OCI-LY1 (cell line): ENCODE results near the gene FAM83G.

Source experiments
- H2AFZ ChIP-seq: fragments of 200-600 bp; sonication (generic), shearing (Covaris generic); 2 replicates; pipeline ENCODE4 v1.6.0; 2014; ENCODE audit warnings: antibody characterized with exemption, mild to moderate bottlenecking, low read length
- H3F3A ChIP-seq: fragments of 200-600 bp; sonication (generic), shearing (Covaris generic); 2 replicates; pipeline ENCODE4 v1.6.0; 2014; ENCODE audit warnings: mild to moderate bottlenecking, antibody characterized with exemption, low read length, moderate library complexity; ENCODE audit not compliant: insufficient read depth
- H3K27ac ChIP-seq: fragments of 200-600 bp; sonication (generic); 2 replicates; pipeline ENCODE4 v1.5.1; 2014; ENCODE audit warnings: low read length, mixed run types, mild to moderate bottlenecking, low read depth; ENCODE audit not compliant: poor library complexity, severe bottlenecking
- H3K27me3 ChIP-seq: fragments of 200-600 bp; sonication (generic); 2 replicates; pipeline ENCODE4 v1.6.0; 2014; ENCODE audit warnings: antibody characterized with exemption, mild to moderate bottlenecking, low read length, moderate library complexity; ENCODE audit not compliant: insufficient read depth
- H3K36me3 ChIP-seq: fragments of 200-600 bp; sonication (generic); 2 replicates; pipeline ENCODE4 v1.6.1; 2014; ENCODE audit warnings: mild to moderate bottlenecking, antibody characterized with exemption, low read length, moderate library complexity, mixed read lengths; ENCODE audit not compliant: insufficient read depth
- H3K4me1 ChIP-seq: fragments of 200-600 bp; sonication (generic); 2 replicates; pipeline ENCODE4 v1.5.1; 2014; ENCODE audit warnings: mild to moderate bottlenecking, low read length, moderate library complexity; ENCODE audit not compliant: insufficient read depth, severe bottlenecking
- H3K4me2 ChIP-seq: fragments of 200-600 bp; sonication (generic), shearing (Covaris generic); 2 replicates; pipeline ENCODE4 v1.6.1; 2014; ENCODE audit warnings: low read length
- H3K4me3 ChIP-seq: fragments of 200-600 bp; sonication (generic); 2 replicates; pipeline ENCODE4 v1.5.1; 2014; ENCODE audit warnings: low read length, low read depth, mild to moderate bottlenecking, mixed read lengths; ENCODE audit not compliant: poor library complexity, severe bottlenecking
- H3K79me2 ChIP-seq: fragments of 200-600 bp; shearing (Covaris generic); 2 replicates; pipeline ENCODE4 v1.6.1; 2016; ENCODE audit warnings: mixed run types, low read length, mixed read lengths; ENCODE audit not compliant: insufficient read depth
- H3K9ac ChIP-seq: fragments of 200-600 bp; sonication (generic), shearing (Covaris generic); 2 replicates; pipeline ENCODE4 v1.6.1; 2014; ENCODE audit warnings: mild to moderate bottlenecking, low read length, mixed read lengths
- H3K9me2 ChIP-seq: fragments of 200-600 bp; sonication (generic), shearing (Covaris generic); 2 replicates; pipeline ENCODE4 v1.6.1; 2014; ENCODE audit warnings: low read depth, mild to moderate bottlenecking, low read length, mixed read lengths
- H3K9me3 ChIP-seq: fragments of 200-600 bp; shearing (Covaris generic); 2 replicates; pipeline ENCODE4 v1.6.1; 2014; ENCODE audit warnings: low read length, mixed read lengths
- H4K20me1 ChIP-seq: fragments of 200-600 bp; sonication (generic), shearing (Covaris generic); 2 replicates; pipeline ENCODE4 v1.6.0; 2016; ENCODE audit warnings: mild to moderate bottlenecking, low read length; ENCODE audit not compliant: insufficient read depth
- EZH2 ChIP-seq: fragments of 200-600 bp; sonication (generic), shearing (Covaris generic); IDR thresholded peaks from 2 replicates; pipeline ENCODE4 v1.8.0; 2017; ENCODE audit warnings: borderline replicate concordance, mixed run types, mild to moderate bottlenecking, antibody characterized with exemption, low read length, moderate library complexity, mixed read lengths
- TF ChIP-seq, protein P1 (sequence below): fragments of 200-600 bp; sonication (generic), shearing (Covaris generic); IDR thresholded peaks from 2 replicates; pipeline ENCODE4 v1.5.1; 2017; ENCODE audit warnings: mild to moderate bottlenecking, antibody characterized with exemption, low read length, moderate library complexity, mixed read lengths

The FAM83G gene

DNA sequence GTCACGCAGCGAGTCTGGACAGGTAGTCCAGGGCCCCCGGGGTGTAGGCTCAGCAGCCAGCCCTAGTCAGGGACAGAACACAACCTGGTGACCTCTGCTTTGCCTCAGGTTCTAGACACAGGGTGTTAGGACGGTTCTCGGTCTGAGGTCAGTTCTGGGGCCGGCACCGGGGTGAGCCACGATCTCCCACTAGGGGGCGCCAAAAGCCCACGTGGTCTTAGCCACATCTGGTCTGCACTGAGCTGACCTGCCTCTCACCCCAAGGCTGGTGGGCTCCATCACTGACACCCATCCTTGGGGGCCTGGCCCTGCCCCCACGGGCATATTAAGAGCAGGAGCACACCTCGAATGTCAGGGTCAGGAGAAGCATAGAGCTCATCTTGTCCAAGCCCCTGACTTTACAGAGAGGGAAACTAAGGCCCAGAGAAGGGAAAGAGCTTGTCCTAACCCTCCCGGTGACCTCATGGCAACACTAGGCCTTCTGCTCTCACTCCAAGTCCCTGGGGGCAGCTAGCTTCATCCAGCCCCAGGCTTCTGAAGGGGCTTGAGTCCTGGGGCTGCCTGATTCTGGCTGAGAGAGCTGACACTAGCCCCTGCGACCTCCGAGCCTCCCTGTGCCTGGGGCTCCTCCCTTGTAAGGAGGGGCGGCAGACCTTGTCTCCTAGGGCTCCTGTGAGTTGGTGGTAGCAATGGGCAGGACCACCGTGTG is 43.6 kb downstream of the FAM83G start:
- Histone ChIP-seq H4K20me1 (no peaks in the 10 kb centered on the region), H3K4me1 (no peaks in the 10 kb centered on the region), H3K27me3 (no peaks in the 10 kb centered on the region), H3K36me3 (no peaks in the 10 kb centered on the region), H3K9me3 (no peaks in the 10 kb centered on the region), H3K4me3 (no peak overlapping the region), H3F3A (no peaks in the 10 kb centered on the region), H3K9me2 (no peaks in the 10 kb centered on the region), H3K4me2 (no peak overlapping the region), H3K9ac (no peak overlapping the region), H3K79me2 (no peaks in the 10 kb centered on the region), H2AFZ (no peak overlapping the region), H3K27ac (no peak overlapping the region)
- no peak for TF ChIP-seq EZH2
- TF ChIP-seq, protein P1, sequence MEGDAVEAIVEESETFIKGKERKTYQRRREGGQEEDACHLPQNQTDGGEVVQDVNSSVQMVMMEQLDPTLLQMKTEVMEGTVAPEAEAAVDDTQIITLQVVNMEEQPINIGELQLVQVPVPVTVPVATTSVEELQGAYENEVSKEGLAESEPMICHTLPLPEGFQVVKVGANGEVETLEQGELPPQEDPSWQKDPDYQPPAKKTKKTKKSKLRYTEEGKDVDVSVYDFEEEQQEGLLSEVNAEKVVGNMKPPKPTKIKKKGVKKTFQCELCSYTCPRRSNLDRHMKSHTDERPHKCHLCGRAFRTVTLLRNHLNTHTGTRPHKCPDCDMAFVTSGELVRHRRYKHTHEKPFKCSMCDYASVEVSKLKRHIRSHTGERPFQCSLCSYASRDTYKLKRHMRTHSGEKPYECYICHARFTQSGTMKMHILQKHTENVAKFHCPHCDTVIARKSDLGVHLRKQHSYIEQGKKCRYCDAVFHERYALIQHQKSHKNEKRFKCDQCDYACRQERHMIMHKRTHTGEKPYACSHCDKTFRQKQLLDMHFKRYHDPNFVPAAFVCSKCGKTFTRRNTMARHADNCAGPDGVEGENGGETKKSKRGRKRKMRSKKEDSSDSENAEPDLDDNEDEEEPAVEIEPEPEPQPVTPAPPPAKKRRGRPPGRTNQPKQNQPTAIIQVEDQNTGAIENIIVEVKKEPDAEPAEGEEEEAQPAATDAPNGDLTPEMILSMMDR, result peak; percentile 96

GRCh38 chr17:18960241-18960665 is 44.3 kb downstream of the FAM83G start:
- Histone ChIP-seq H3K27ac (no peak overlapping the region), H4K20me1 (no peaks in the 10 kb centered on the region), H2AFZ (no peak overlapping the region), H3K27me3 (no peaks in the 10 kb centered on the region), H3K4me3 (no peak overlapping the region), H3K4me2 (no peak overlapping the region), H3K9me3 (no peaks in the 10 kb centered on the region), H3K36me3 (no peaks in the 10 kb centered on the region), H3K9me2 (no peaks in the 10 kb centered on the region), H3F3A (no peaks in the 10 kb centered on the region), H3K79me2 (no peaks in the 10 kb centered on the region), H3K4me1 (no peaks in the 10 kb centered on the region), H3K9ac (no peak overlapping the region)
- TF ChIP-seq, protein P1, result no peak
- TF ChIP-seq EZH2, result no peak

DNA sequence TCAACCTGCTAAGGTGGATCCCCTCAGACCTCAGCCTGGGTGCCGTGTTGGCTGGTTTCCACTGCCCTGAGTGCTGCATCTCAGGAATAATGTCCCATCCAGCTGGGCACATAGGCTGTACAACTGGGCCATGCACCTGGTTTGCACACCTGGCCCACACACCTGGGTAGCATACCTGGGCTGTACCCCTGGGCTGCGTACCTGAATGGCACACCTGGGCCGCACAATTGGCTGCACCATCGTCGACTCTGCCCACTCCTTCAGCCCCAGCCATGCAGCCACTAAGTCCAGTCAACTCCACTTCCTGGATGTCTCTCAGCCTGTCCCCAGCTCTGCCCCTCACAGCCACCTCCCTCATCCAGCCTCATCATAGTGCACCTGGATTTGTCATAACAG is 44.7 kb downstream of the FAM83G start:
- H3K79me2 ChIP-seq, result no peaks in the 10 kb centered on the region
- no peaks in the 10 kb centered on the region for H3K36me3 ChIP-seq
- H2AFZ ChIP-seq, result no peak overlapping the region
- H3K9me2 ChIP-seq, result no peaks in the 10 kb centered on the region
- no peaks in the 10 kb centered on the region for H3K27me3 ChIP-seq
- H3K4me2 ChIP-seq, result no peak overlapping the region
- H3K27ac ChIP-seq, result no peak overlapping the region
- no peak overlapping the region for H3K9ac ChIP-seq
- H3K4me3 ChIP-seq, result no peak overlapping the region
- H3K9me3 ChIP-seq, result no peaks in the 10 kb centered on the region
- H4K20me1 ChIP-seq, result no peaks in the 10 kb centered on the region
- no peaks in the 10 kb centered on the region for H3K4me1 ChIP-seq
- H3F3A ChIP-seq, result no peaks in the 10 kb centered on the region
- TF ChIP-seq EZH2, result no peak
- TF ChIP-seq, protein P1, result no peak
